Lung (tissue), 12 donors: ENCODE results near the gene IFNK. TPM values are rescaled to one million over a fixed set of nuclear protein-coding genes. Genes with fewer than 3 reads are reported as not detected.
A peak's percentile ranks its signal among the peaks of the same experiment; 100 is the strongest.

Experiments used
- ATAC-seq: fragments of 200-7000 bp; cut with Tn5 transposase; one replicate; pipeline ENCODE4 v1.9.1; 2020; ENCODE audit warnings: moderate number of reproducible peaks; ENCODE audit not compliant: insufficient read depth, low FRiP score
- DNase-seq, 3 donors: peaks; one replicate each; pipeline ENCODE4 v3.0.0-alpha.2; 2013 to 2017
- H3K27ac ChIP-seq, 2 donors: one replicate each; pipeline ENCODE4 v1.5.1; 2013; ENCODE audit warnings: mild to moderate bottlenecking in 2 of 2, moderate library complexity in 2 of 2, control low read depth in 1 of 2, inconsistent platforms in 1 of 2, low read depth in 1 of 2, low read length in 1 of 2
- H3K27me3 ChIP-seq, 3 donors: one replicate each; pipeline ENCODE4 v1.5.1; 2013; ENCODE audit warnings: low read length in 2 of 3; ENCODE audit not compliant: control insufficient read depth in 3 of 3, insufficient read depth in 3 of 3
- H3K36me3 ChIP-seq, 4 donors: one replicate each; pipeline ENCODE4 v1.5.1; 2013; ENCODE audit warnings: low read length in 4 of 4, mild to moderate bottlenecking in 1 of 4, moderate library complexity in 1 of 4; ENCODE audit not compliant: control insufficient read depth in 4 of 4, insufficient read depth in 4 of 4
- H3K4me1 ChIP-seq, 5 donors: one replicate each; pipeline ENCODE4 v1.5.1; 2013; ENCODE audit warnings: low read length in 5 of 5, mild to moderate bottlenecking in 2 of 5, moderate library complexity in 1 of 5; ENCODE audit not compliant: control insufficient read depth in 5 of 5, insufficient read depth in 5 of 5
- H3K4me3 ChIP-seq: one replicate; pipeline ENCODE4 v1.5.1; 2013; ENCODE audit warnings: mild to moderate bottlenecking, control low read depth, moderate library complexity
- H3K9ac ChIP-seq, 2 donors: one replicate each; pipeline ENCODE4 v1.5.1; 2013; ENCODE audit warnings: low read length in 2 of 2, control low read depth in 1 of 2; ENCODE audit not compliant: insufficient read depth in 1 of 2
- H3K9me3 ChIP-seq, 4 donors: one replicate each; pipeline ENCODE4 v1.5.1; 2013; ENCODE audit warnings: low read length in 3 of 4, mild to moderate bottlenecking in 1 of 4, moderate library complexity in 1 of 4; ENCODE audit not compliant: control insufficient read depth in 4 of 4, insufficient read depth in 3 of 4
- WGBS, 2 donors: extraction: QIAGEN DNeasy Blood & Tissue Kit; methylation state at CpG; one replicate each; pipeline ENCODE4 v1.1.7; 2013; 5-methylcytosine and 5-hydroxymethylcytosine counted together
- polyA plus RNA-seq, 2 donors: library from polyadenylated mRNA; stranded (reverse); fragments of 200-250 nt; gene quantifications; one replicate each; pipeline ENCODE4 v1.2.1, GENCODE V29; 2013
- total RNA-seq, 2 donors: library from RNA; depleted of rRNA in 1 of 2; stranded (reverse); fragments of >200 nt in 1 of 2; gene quantifications; one replicate each; pipeline ENCODE4 v1.2.1, GENCODE V29; 2014 to 2021
- TF ChIP-seq, protein P1 (sequence below): IDR thresholded peaks from 2 replicates; pipeline ENCODE4 v1.5.1; 2012; ENCODE audit warnings: mild to moderate bottlenecking; ENCODE audit errors: control extremely low read depth, extremely low read depth
- donor health status: control.
- donor health status: control.
- donor health status: Bipolar disorder and iron deficiency.
- donor health status: healthy.
- donor health status: DM: yes; HTN: yes; CAD: no.

The IFNK gene
- total and polyA plus RNA-seq, 4 donors: not detected

DNA sequence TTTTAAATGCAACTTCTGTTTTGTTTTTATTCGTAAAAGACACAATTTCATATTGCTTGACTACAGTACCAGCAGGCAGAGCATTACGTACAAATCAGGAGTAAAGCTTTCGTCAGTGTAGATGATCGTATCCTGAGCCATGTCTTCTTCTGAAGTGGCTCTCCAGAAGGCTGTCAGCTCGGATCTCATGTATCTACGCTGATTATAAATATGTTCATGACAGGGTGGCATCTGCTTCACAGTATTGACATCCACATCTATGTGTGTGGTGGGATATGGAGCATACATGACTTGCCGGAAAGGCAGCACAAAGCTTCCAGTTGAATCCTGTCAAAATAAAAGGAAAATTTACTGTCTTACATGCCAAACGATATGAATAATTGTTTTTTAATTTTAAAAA is 32.4 kb downstream of the IFNK start:
- 94 to 97% methylated on average over 8 of the region's 8 CpGs for WGBS, 2 donors
- DNase-seq: no peak
- H3K27me3 ChIP-seq: no peaks in the 10 kb centered on the region
- H3K27ac ChIP-seq: no peak overlapping the region
- TF ChIP-seq, protein P1, sequence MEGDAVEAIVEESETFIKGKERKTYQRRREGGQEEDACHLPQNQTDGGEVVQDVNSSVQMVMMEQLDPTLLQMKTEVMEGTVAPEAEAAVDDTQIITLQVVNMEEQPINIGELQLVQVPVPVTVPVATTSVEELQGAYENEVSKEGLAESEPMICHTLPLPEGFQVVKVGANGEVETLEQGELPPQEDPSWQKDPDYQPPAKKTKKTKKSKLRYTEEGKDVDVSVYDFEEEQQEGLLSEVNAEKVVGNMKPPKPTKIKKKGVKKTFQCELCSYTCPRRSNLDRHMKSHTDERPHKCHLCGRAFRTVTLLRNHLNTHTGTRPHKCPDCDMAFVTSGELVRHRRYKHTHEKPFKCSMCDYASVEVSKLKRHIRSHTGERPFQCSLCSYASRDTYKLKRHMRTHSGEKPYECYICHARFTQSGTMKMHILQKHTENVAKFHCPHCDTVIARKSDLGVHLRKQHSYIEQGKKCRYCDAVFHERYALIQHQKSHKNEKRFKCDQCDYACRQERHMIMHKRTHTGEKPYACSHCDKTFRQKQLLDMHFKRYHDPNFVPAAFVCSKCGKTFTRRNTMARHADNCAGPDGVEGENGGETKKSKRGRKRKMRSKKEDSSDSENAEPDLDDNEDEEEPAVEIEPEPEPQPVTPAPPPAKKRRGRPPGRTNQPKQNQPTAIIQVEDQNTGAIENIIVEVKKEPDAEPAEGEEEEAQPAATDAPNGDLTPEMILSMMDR: no peak
- no peaks in the 10 kb centered on the region for H3K4me1 ChIP-seq
- H3K36me3 ChIP-seq: peaks cover 9 to 30% (median 18%) of the 10 kb centered on the region in 4 donors
- no peaks in the 10 kb centered on the region for H3K9me3 ChIP-seq
- H3K4me3 ChIP-seq: no peak overlapping the region
- no peak for ATAC-seq
- H3K9ac ChIP-seq: peak overlapping the region in 1 of 2 donors; percentile 28

DNA sequence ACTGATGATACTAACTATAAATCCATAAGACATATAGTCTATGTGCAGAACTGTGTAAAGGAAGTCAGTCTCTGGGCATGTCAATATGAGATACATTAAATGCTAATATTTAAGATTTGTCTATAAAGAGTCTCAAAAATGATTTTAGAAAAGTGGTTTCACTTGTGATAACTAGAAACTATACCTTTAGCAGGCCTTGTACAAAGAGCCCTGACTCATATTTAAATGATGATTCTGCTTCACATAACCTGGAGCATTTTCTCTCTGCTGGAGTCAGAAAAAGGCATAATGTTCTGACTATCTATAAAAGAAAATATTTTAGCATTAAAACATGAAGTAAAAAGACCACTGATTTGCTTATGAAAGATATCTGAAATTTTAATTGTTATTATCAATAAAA is 34.2 kb downstream of the IFNK start:
- Histone ChIP-seq H3K27me3 (no peaks in the 10 kb centered on the region), H3K4me1 (no peaks in the 10 kb centered on the region), H3K36me3 (peaks cover 8 to 30% (median 18%) of the 10 kb centered on the region in 4 donors), H3K9ac (no peak overlapping the region), H3K9me3 (no peaks in the 10 kb centered on the region), H3K27ac (no peak overlapping the region), H3K4me3 (no peak overlapping the region)
- DNase-seq (no peak), ATAC-seq (no peak)
- TF ChIP-seq, protein P1: no peak

DNA sequence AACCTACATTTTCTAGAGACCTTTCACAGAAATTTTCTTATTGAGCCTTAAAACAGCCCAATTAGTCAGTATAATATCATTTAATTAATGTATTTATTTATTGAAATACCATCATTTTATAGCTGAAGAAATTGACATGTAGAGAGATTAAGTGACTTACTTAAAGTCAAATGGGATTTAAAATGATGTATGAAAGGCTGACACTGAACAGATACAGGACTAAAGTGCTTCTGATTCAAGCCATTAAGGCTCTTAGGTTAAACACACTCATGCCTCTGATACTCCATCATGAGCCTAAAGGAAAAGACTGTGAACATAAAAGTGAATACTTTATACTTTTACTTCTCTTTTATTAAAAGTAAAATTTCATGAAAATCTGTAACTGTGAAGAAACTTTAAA is 36.4 kb downstream of the IFNK start:
- no peak overlapping the region for H3K9ac ChIP-seq
- no peak overlapping the region for H3K27ac ChIP-seq
- DNase-seq: no peak
- H3K4me1 ChIP-seq: no peaks in the 10 kb centered on the region
- H3K4me3 ChIP-seq: no peak overlapping the region
- H3K9me3 ChIP-seq: no peaks in the 10 kb centered on the region
- no peak for ATAC-seq
- no peaks in the 10 kb centered on the region for H3K27me3 ChIP-seq
- TF ChIP-seq, protein P1: no peak
- peaks cover 6 to 23% (median 15%) of the 10 kb centered on the region in 4 donors for H3K36me3 ChIP-seq

DNA sequence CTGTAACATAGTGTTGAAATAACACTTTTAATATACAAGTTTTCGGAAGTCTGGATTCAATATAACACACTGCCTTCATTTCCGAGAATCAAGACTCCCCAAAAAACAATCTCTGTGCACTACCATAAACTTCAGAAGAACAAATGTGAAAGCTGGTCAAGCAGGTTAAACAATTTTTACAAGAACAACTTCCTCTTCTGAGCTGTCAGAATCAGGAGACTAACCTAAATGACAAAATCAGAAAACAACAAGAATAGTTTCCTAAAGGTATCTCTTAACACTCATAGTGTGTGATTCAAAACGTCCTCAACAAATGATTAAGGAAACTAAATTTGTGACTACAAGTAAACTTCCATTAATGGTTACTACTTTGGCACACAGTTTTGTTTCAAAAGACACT is 37.6 kb downstream of the IFNK start:
- no peak for DNase-seq
- peaks cover 0 to 2% (median 0%) of the 10 kb centered on the region in 5 donors for H3K4me1 ChIP-seq
- WGBS, 2 donors: 71 to 77% methylated on average over 3 of the region's 3 CpGs
- H3K9me3 ChIP-seq: no peaks in the 10 kb centered on the region
- no peak overlapping the region for H3K4me3 ChIP-seq
- no peak for ATAC-seq
- no peak overlapping the region for H3K27ac ChIP-seq
- H3K27me3 ChIP-seq: no peaks in the 10 kb centered on the region
- TF ChIP-seq, protein P1: no peak
- peaks cover 1 to 24% (median 11%) of the 10 kb centered on the region in 4 donors for H3K36me3 ChIP-seq
- H3K9ac ChIP-seq: no peak overlapping the region
